Measurements from ENCODE around the gene MEIS2.

The MEIS2 gene

GRCh38 chr15:37099319-37100108, 835 bp downstream of the MEIS2 start:
- TF ChIP-seq SPI1 (IDR thresholded peaks at IDR 0.05; ENCODE audit: borderline replicate concordance, low read depth) = no peak
- no peak for TF ChIP-seq POLR2AphosphoS5 (IDR thresholded peaks at IDR 0.05; ENCODE audit: low read depth)
- TF ChIP-seq, protein P1, sequence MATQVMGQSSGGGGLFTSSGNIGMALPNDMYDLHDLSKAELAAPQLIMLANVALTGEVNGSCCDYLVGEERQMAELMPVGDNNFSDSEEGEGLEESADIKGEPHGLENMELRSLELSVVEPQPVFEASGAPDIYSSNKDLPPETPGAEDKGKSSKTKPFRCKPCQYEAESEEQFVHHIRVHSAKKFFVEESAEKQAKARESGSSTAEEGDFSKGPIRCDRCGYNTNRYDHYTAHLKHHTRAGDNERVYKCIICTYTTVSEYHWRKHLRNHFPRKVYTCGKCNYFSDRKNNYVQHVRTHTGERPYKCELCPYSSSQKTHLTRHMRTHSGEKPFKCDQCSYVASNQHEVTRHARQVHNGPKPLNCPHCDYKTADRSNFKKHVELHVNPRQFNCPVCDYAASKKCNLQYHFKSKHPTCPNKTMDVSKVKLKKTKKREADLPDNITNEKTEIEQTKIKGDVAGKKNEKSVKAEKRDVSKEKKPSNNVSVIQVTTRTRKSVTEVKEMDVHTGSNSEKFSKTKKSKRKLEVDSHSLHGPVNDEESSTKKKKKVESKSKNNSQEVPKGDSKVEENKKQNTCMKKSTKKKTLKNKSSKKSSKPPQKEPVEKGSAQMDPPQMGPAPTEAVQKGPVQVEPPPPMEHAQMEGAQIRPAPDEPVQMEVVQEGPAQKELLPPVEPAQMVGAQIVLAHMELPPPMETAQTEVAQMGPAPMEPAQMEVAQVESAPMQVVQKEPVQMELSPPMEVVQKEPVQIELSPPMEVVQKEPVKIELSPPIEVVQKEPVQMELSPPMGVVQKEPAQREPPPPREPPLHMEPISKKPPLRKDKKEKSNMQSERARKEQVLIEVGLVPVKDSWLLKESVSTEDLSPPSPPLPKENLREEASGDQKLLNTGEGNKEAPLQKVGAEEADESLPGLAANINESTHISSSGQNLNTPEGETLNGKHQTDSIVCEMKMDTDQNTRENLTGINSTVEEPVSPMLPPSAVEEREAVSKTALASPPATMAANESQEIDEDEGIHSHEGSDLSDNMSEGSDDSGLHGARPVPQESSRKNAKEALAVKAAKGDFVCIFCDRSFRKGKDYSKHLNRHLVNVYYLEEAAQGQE (IDR thresholded peaks at IDR 0.05; ENCODE audit: insufficient replicate concordance, low read depth) = no peak
- Histone ChIP-seq H3K4me3 (replicated peaks; ENCODE audit: insufficient read depth, low read length) (peak overlapping the region; percentile 68), H3K27me3 (ENCODE audit: insufficient read depth, poor library complexity, severe bottlenecking) (peaks cover 42% of the 10 kb centered on the region), H3K27ac (replicated peaks) (peak overlapping the region; percentile 81)
- DNase-seq (ENCODE audit: low read depth in 1 of 2, low spot score in 1 of 2) = no peak

GRCh38 chr15:37098468-37099318, 1.7 kb downstream of the MEIS2 start:
- peak in 1 of 2 experiments; percentile 20 for DNase-seq (ENCODE audit: low read depth in 1 of 2, low spot score in 1 of 2)
- TF ChIP-seq POLR2AphosphoS5 (IDR thresholded peaks at IDR 0.05; ENCODE audit: low read depth) (peak; percentile 45; the same call in 1 of the 2 replicates), CTCF (IDR thresholded peaks at IDR 0.05; ENCODE audit: insufficient read depth, low read length) (no peak)
- Histone ChIP-seq H3K27me3 (ENCODE audit: insufficient read depth, poor library complexity, severe bottlenecking) (peaks cover 36% of the 10 kb centered on the region), H3K4me3 (replicated peaks; ENCODE audit: insufficient read depth, low read length) (peak overlapping the region; percentile 68), H3K27ac (replicated peaks) (no peak overlapping the region; the same call in 1 of the 2 replicates)

DNA sequence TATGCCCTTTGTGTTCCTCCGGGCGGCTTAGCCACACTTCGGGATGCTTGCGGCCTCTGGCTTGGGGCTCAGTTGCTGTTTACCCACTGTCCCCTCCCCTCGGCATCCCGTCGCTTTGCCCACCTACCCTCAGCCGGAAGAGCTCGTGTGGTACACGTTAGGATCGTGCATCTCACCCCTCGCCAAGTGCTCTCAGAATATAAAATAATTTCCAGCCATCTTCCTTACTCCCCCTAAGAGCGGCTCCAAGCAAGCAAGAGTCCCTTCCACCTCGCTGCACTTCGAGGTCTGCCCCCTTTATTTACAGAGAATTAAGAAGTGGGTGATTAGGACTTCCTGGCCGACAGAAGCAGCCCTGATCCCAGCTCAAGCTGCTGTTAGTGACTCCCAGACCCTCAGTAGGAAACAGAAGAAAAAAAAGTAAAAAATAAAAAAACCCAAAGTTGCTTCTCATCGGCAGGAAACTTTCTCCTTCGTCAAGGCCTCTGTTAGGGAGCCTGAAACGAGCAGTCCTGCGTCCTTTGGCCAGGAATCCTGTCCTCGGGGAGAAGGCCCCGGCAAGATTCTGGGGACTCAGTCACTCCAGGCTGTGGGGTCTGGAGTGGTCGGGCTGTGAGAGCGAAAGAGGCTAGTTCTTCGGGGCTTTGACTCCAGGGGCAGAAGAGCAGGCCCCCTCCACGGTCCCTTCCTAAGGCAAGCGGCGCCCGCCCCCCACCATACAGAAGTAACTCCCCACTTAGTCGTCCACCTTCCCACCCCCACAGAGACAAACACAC, 3.0 kb downstream of the MEIS2 start:
- no peak for DNase-seq (ENCODE audit: low read depth in 1 of 2, low spot score in 1 of 2)
- peaks cover 22% of the 10 kb centered on the region for H3K27me3 ChIP-seq (ENCODE audit: insufficient read depth, poor library complexity, severe bottlenecking)
- no peak overlapping the region for H3K27ac ChIP-seq (replicated peaks)
- peak overlapping the region; percentile 68 for H3K4me3 ChIP-seq (replicated peaks; ENCODE audit: insufficient read depth, low read length)
- no peak for TF ChIP-seq SPI1 (IDR thresholded peaks at IDR 0.05; ENCODE audit: borderline replicate concordance, low read depth)
- TF ChIP-seq POLR2AphosphoS5 (IDR thresholded peaks at IDR 0.05; ENCODE audit: low read depth) = no peak
- TF ChIP-seq, protein P1 (IDR thresholded peaks at IDR 0.05; ENCODE audit: insufficient replicate concordance, low read depth) = no peak

GRCh38 chr15:37096558-37097143, 3.7 kb downstream of the MEIS2 start:
- peaks cover 18% of the 10 kb centered on the region for H3K27me3 ChIP-seq (ENCODE audit: insufficient read depth, poor library complexity, severe bottlenecking)
- TF ChIP-seq POLR2AphosphoS5 (IDR thresholded peaks at IDR 0.05; ENCODE audit: low read depth) (no peak), GABPA (IDR thresholded peaks at IDR 0.05; ENCODE audit: low read depth) (no peak), CTCF (IDR thresholded peaks at IDR 0.05; ENCODE audit: insufficient read depth, low read length) (no peak), SPI1 (IDR thresholded peaks at IDR 0.05; ENCODE audit: borderline replicate concordance, low read depth) (no peak)
- TF ChIP-seq, protein P1 (IDR thresholded peaks at IDR 0.05; ENCODE audit: insufficient replicate concordance, low read depth) = no peak
- H3K27ac ChIP-seq (replicated peaks) = no peak overlapping the region
- no peak overlapping the region for H3K4me3 ChIP-seq (replicated peaks; ENCODE audit: insufficient read depth, low read length)
- no peak for DNase-seq (ENCODE audit: low read depth in 1 of 2, low spot score in 1 of 2)
